H1 (cell line): ENCODE measurements around the gene HS1BP3. TPM values are rescaled to one million over a fixed set of nuclear protein-coding genes. Genes with fewer than 3 reads are reported as not detected.

ENCODE experiments used
- CTCF ChIA-PET: fragments of 300-600 bp; sonication (Branson Sonifier 250); formaldehyde crosslinking; loops from one replicate; lab custom pipeline; 2021; ENCODE audit not compliant: partially characterized antibody; lab: Charles Lee
- POLR2A ChIA-PET: fragments of 300-600 bp; sonication (Branson Sonifier 250); formaldehyde crosslinking; loops from one replicate; lab custom pipeline; 2021; ENCODE audit warnings: inconsistent platforms; ENCODE audit not compliant: partially characterized antibody; lab: Charles Lee
- DNase-seq, 2 experiments: peaks; one replicate each; pipeline versions ENCODE4 v3.0.0 to v3.0.0-alpha.2; 2010 to 2022; ENCODE audit warnings: low spot score in 2 of 2, low read depth in 1 of 2, mixed read lengths in 1 of 2
- FAIRE-seq: peaks from 2 replicates; lab custom pipeline; 2011; peaks lifted over from hg19 to GRCh38; lab: Jason Lieb, UNC
- H2AFZ ChIP-seq: 2 replicates; pipeline ENCODE4 v1.8.1; 2012; ENCODE audit warnings: low read length, inconsistent platforms
- H2AK5ac ChIP-seq: 2 replicates; pipeline ENCODE4 v1.6.1; 2013; ENCODE audit warnings: low read depth, low read length
- H2BK120ac ChIP-seq: replicated peaks from 2 replicates; pipeline ENCODE3; 2013; ENCODE audit warnings: low read depth, low read length, inconsistent platforms
- H2BK12ac ChIP-seq: 2 replicates; pipeline ENCODE4 v1.6.1; 2013; ENCODE audit warnings: low read depth, low read length
- H2BK15ac ChIP-seq: 2 replicates; pipeline ENCODE4 v1.6.1; 2013; ENCODE audit warnings: low read length
- H2BK20ac ChIP-seq: 2 replicates; pipeline ENCODE4 v1.6.1; 2013; ENCODE audit warnings: low read length
- H2BK5ac ChIP-seq: 2 replicates; pipeline ENCODE4 v1.6.1; 2013; ENCODE audit warnings: low read depth, low read length
- H3K14ac ChIP-seq: 2 replicates; pipeline ENCODE4 v1.6.1; 2013; ENCODE audit warnings: inconsistent platforms; ENCODE audit not compliant: insufficient read length
- H3K18ac ChIP-seq: 2 replicates; pipeline ENCODE4 v1.6.1; 2013; ENCODE audit warnings: low read length; ENCODE audit errors: extremely low read depth
- H3K23ac ChIP-seq: 2 replicates; pipeline ENCODE4 v1.6.1; 2013; ENCODE audit warnings: inconsistent platforms; ENCODE audit not compliant: insufficient read length
- H3K23me2 ChIP-seq: 2 replicates; pipeline ENCODE4 v1.6.1; 2013; ENCODE audit warnings: low read depth, low read length
- H3K27ac ChIP-seq: 2 replicates; pipeline ENCODE4 v1.6.1; 2011; ENCODE audit warnings: low read depth, low read length, inconsistent platforms
- H3K27me3 ChIP-seq, 4 experiments: replicated peaks in 1 of 4; 1 replicate in 1 of 4; 2 replicates in 3 of 4; pipeline versions ENCODE4 v1.6.1 to v1.8.1; 2011 to 2013; ENCODE audit warnings: low read length in 3 of 4, mild to moderate bottlenecking in 3 of 4, inconsistent platforms in 2 of 4, mixed read lengths in 2 of 4, moderate library complexity in 1 of 4; ENCODE audit not compliant: control insufficient read depth in 3 of 4, insufficient read depth in 3 of 4; ENCODE audit errors: extremely low read depth in 1 of 4
- H3K36me3 ChIP-seq, 4 experiments: 2 replicates each; pipeline versions ENCODE4 v1.6.1 to v1.8.1; 2011 to 2013; ENCODE audit warnings: mild to moderate bottlenecking in 4 of 4, low read length in 3 of 4, moderate library complexity in 2 of 4, control low read depth in 1 of 4, inconsistent platforms in 1 of 4; ENCODE audit not compliant: insufficient read depth in 4 of 4, control insufficient read depth in 2 of 4
- H3K4ac ChIP-seq: replicated peaks from 2 replicates; pipeline ENCODE3; 2013; ENCODE audit warnings: low read length, low read depth, mixed read lengths, inconsistent platforms; ENCODE audit not compliant: insufficient read length
- H3K4me1 ChIP-seq, 4 experiments: replicated peaks in 1 of 4; 1 replicate in 1 of 4; 2 replicates in 3 of 4; pipeline versions ENCODE4 v1.6.1 to v1.8.1; 2011 to 2013; ENCODE audit warnings: low read length in 3 of 4, inconsistent platforms in 2 of 4, mixed read lengths in 1 of 4; ENCODE audit not compliant: insufficient read depth in 4 of 4, control insufficient read depth in 3 of 4
- H3K4me2 ChIP-seq, 2 experiments: 2 replicates each; pipeline versions ENCODE4 v1.6.1 to v1.8.1; 2011 to 2013; ENCODE audit warnings: low read depth in 2 of 2, low read length in 2 of 2, control low read depth in 1 of 2, inconsistent platforms in 1 of 2, mild to moderate bottlenecking in 1 of 2; ENCODE audit not compliant: insufficient read depth in 1 of 2
- H3K4me3 ChIP-seq, 4 experiments: fragments of 200-600, 300-600 bp in 1 of 4; sonication (generic), shearing (Covaris generic), sonication (Bioruptor Twin) in 1 of 4; 2 replicates each; pipeline versions ENCODE4 v1.5.1 to v1.8.1; 2011 to 2016; ENCODE audit warnings: low read length in 4 of 4, low read depth in 3 of 4, control low read depth in 2 of 4, inconsistent platforms in 2 of 4, mild to moderate bottlenecking in 2 of 4, mixed read lengths in 1 of 4, moderate library complexity in 1 of 4; ENCODE audit not compliant: insufficient read depth in 2 of 4; ENCODE audit errors: extremely low read depth in 1 of 4
- H3K56ac ChIP-seq: replicated peaks from 2 replicates; pipeline ENCODE3; 2013; ENCODE audit warnings: low read depth, mild to moderate bottlenecking, mixed read lengths, low read length, inconsistent platforms; ENCODE audit not compliant: insufficient read length
- H3K79me1 ChIP-seq: 2 replicates; pipeline ENCODE4 v1.6.1; 2013; ENCODE audit warnings: low read depth, low read length, control low read depth
- H3K79me2 ChIP-seq, 2 experiments: 2 replicates each; pipeline versions ENCODE4 v1.6.1 to v1.8.1; 2012 to 2013; ENCODE audit warnings: low read length in 2 of 2, mild to moderate bottlenecking in 2 of 2, inconsistent platforms in 1 of 2; ENCODE audit not compliant: insufficient read depth in 2 of 2, control insufficient read depth in 1 of 2
- H3K9ac ChIP-seq, 4 experiments: replicated peaks in 1 of 4; 1 replicate in 1 of 4; 2 replicates in 3 of 4; pipeline versions ENCODE4 v1.6.1 to v1.8.1; 2011 to 2013; ENCODE audit warnings: low read depth in 3 of 4, low read length in 3 of 4, control low read depth in 2 of 4, mild to moderate bottlenecking in 2 of 4, moderate library complexity in 2 of 4, inconsistent platforms in 1 of 4; ENCODE audit errors: extremely low read depth in 1 of 4
- H3K9me3 ChIP-seq, 2 experiments: 2 replicates each; pipeline versions ENCODE4 v1.6.1 to v1.8.1; 2012 to 2013; ENCODE audit warnings: mild to moderate bottlenecking in 2 of 2, moderate library complexity in 2 of 2, control low read depth in 1 of 2, inconsistent platforms in 1 of 2, low read depth in 1 of 2, low read length in 1 of 2, mixed read lengths in 1 of 2; ENCODE audit not compliant: insufficient read depth in 2 of 2
- H4K20me1 ChIP-seq, 2 experiments: replicated peaks in 1 of 2; 2 replicates each; pipeline versions ENCODE3 to v1.8.1; 2011 to 2013; ENCODE audit warnings: inconsistent platforms in 2 of 2, low read length in 2 of 2, mild to moderate bottlenecking in 1 of 2; ENCODE audit not compliant: insufficient read depth in 2 of 2, control insufficient read depth in 1 of 2
- H4K5ac ChIP-seq: 2 replicates; pipeline ENCODE4 v1.6.1; 2013; ENCODE audit warnings: low read length, low read depth, mixed read lengths, inconsistent platforms; ENCODE audit not compliant: insufficient read length
- H4K8ac ChIP-seq: 2 replicates; pipeline ENCODE4 v1.8.0; 2013; ENCODE audit warnings: mild to moderate bottlenecking, moderate library complexity, low read length, inconsistent platforms; ENCODE audit not compliant: insufficient read depth; ENCODE audit errors: extremely low read depth
- H4K91ac ChIP-seq: replicated peaks from 2 replicates; pipeline ENCODE3; 2013; ENCODE audit warnings: low read length, mixed read lengths, inconsistent platforms; ENCODE audit not compliant: insufficient read length
- ATF3 ChIP-seq: IDR thresholded peaks from 2 replicates; pipeline ENCODE4 v1.6.1; 2011; ENCODE audit warnings: low read depth, mild to moderate bottlenecking, low read length; ENCODE audit not compliant: insufficient read depth
- EP300 ChIP-seq, 2 experiments: IDR thresholded peaks; 1 replicate in 1 of 2; 2 replicates in 1 of 2; pipeline ENCODE4 v1.6.1; 2011 to 2012; ENCODE audit warnings: low read depth in 2 of 2, low read length in 2 of 2, mild to moderate bottlenecking in 2 of 2, borderline replicate concordance in 1 of 2, inconsistent platforms in 1 of 2, moderate library complexity in 1 of 2
- HDAC6 ChIP-seq: IDR thresholded peaks from one replicate; pipeline ENCODE4 v1.7.1; 2012; ENCODE audit warnings: low read depth, mild to moderate bottlenecking, inconsistent platforms, low read length, moderate library complexity
- JUND ChIP-seq: IDR thresholded peaks from 2 replicates; pipeline ENCODE4 v1.6.1; 2011; ENCODE audit warnings: mild to moderate bottlenecking, improper control_type of control experiment, low read length
- KDM4A ChIP-seq: IDR thresholded peaks from one replicate; pipeline ENCODE4 v1.7.1; 2012; ENCODE audit warnings: low read depth, mild to moderate bottlenecking, moderate library complexity, low read length, inconsistent platforms; ENCODE audit not compliant: severe bottlenecking
- POLR2AphosphoS5 ChIP-seq: IDR thresholded peaks from 2 replicates; pipeline ENCODE4 v1.6.1; 2011; ENCODE audit warnings: low read depth, low read length
- RXRA ChIP-seq: IDR thresholded peaks from 2 replicates; pipeline ENCODE4 v1.6.1; 2011; ENCODE audit warnings: low read depth, mild to moderate bottlenecking, low read length, moderate library complexity; ENCODE audit not compliant: insufficient read depth
- TAF7 ChIP-seq: optimal IDR thresholded peaks from 2 replicates; pipeline ENCODE3; 2011; ENCODE audit warnings: low read depth, mild to moderate bottlenecking, inconsistent platforms, low read length, moderate library complexity, borderline replicate concordance
- ZNF274 ChIP-seq: IDR thresholded peaks from 2 replicates; pipeline ENCODE4 v1.7.0; 2012; ENCODE audit warnings: low read length, borderline replicate concordance; ENCODE audit errors: extremely low read depth
- WGBS, 2 experiments: shearing (Covaris generic) in 1 of 2; methylation state at CpG; one replicate each; pipeline versions ENCODE4 v1.1.6 to v1.1.7; 2013 to 2015; ENCODE audit warnings: low lambda C conversion rate in 2 of 2, mixed read lengths in 2 of 2, inconsistent platforms in 1 of 2, low coverage in 1 of 2, missing lambda C conversion rate in 1 of 2; ENCODE audit not compliant: insufficient replicate concordance in 2 of 2, insufficient coverage in 1 of 2, insufficient read length in 1 of 2; ENCODE audit errors: extremely low coverage in 1 of 2, missing lambda C conversion rate in 1 of 2; 5-methylcytosine and 5-hydroxymethylcytosine counted together
- polyA plus RNA-seq, 7 experiments: library from polyadenylated mRNA; depleted of rRNA in 3 of 7; stranded (reverse) in 5 of 7; unstranded in 2 of 7; fragments of >200 nt in 5 of 7; fragments of 200-250 nt in 2 of 7; gene quantifications; 1 replicate in 5 of 7; 2 replicates in 1 of 7; 4 replicates in 1 of 7; pipeline versions ENCODE4 v1.2.1 to v1.2.3, GENCODE V29; 2011 to 2013; ENCODE audit warnings: missing spikeins in 2 of 7, mixed read lengths in 2 of 7
- total RNA-seq: library from RNA; stranded (reverse); fragmentation: NEBNext Ultra II Directional; extraction: Animal tissue kit (Norgen Biotek cat#: 25700); gene quantifications from 2 replicates; pipeline ENCODE4 v1.2.1, GENCODE V29; 2021

Gene HS1BP3
- total and polyA plus RNA-seq, 2 of the 8 experiments (the other 6 are each of a cell fraction or from before 2014, with no cell fraction given), result 11.1 to 11.3 TPM

- TF ChIP-seq HDAC6 (no peak), JUND (no peak), EP300 (IDR thresholded peaks at IDR 0.05; ENCODE audit: borderline replicate concordance in 1 of 2, low read depth in 2 of 2, low read length in 2 of 2) (no peak), POLR2AphosphoS5 (no peak), ZNF274 (no peak), RXRA (no peak), KDM4A (no peak), TAF7 (no peak), ATF3 (no peak)
- TF ChIP-seq, all 59 proteins: peak for 0
- Histone ChIP-seq H3K79me2 (no peaks in the 10 kb centered on the region), H3K56ac (no peak overlapping the region), H3K23me2 (peaks cover 4% of the 10 kb centered on the region; the same call in 1 of the 2 replicates), H2BK15ac (no peak overlapping the region), H3K4me2 (no peak overlapping the region), H2AFZ (no peak overlapping the region), H2BK20ac (no peak overlapping the region), H3K4me3 (no peak overlapping the region), H3K4me1 (peaks cover 0 to 7% (median 3%) of the 10 kb centered on the region in 4 experiments; a peak in 4 of 7 replicates), H3K27ac (no peak overlapping the region), H3K79me1 (no peaks in the 10 kb centered on the region; the same call in 1 of the 2 replicates), H2BK12ac (no peak overlapping the region), H3K36me3 (no peaks in the 10 kb centered on the region), H4K5ac (no peak overlapping the region), H3K23ac (no peak overlapping the region), H2BK5ac (no peak overlapping the region), H3K9ac (no peak overlapping the region), H3K27me3 (peaks cover 0 to 4% (median 0%) of the 10 kb centered on the region in 4 experiments; a peak in 3 of 7 replicates), H3K4ac (no peak overlapping the region), H2AK5ac (no peak overlapping the region), H3K14ac (no peak overlapping the region), H4K8ac (no peak overlapping the region), H2BK120ac (no peak overlapping the region), H3K9me3 (no peaks in the 10 kb centered on the region), H3K18ac (no peak overlapping the region), H4K20me1 (peaks cover 0 to 3% of the 10 kb centered on the region in 2 experiments), H4K91ac (no peak overlapping the region)
- no peak for FAIRE-seq
- CTCF ChIA-PET, result interaction anchor here (1.3 to 13.1 kb wide), 4 partner anchors 32 to 267 kb away, joined by 3 to 261 read pairs (median 16); no protein-coding TSS in a partner anchor
- DNase-seq, result no peak
- WGBS, 2 experiments, result 82% methylated on average over 10 of the region's 10 CpGs; no CpG with 5 or more reads in 1 of the 2 experiments
- POLR2A ChIA-PET, result no interaction called here
These were observed 5.1 kb downstream of the HS1BP3 start for GRCh38 chr2:20645761-20646160.
